Endothelial cell of umbilical vein (primary cell): ENCODE results near the gene EML6. TPM values are rescaled to one million over a fixed set of nuclear protein-coding genes. Genes with fewer than 3 reads are reported as not detected.

Source experiments
- BruUV-seq: library from RNA; stranded (reverse); fragments of 400-500 nt; replicated peaks from 2 replicates; lab custom pipeline; 2021; lab: Mats Ljungman, UMichigan
- CTCF ChIA-PET: fragments of 300-600, 350-600 bp; sonication (Branson Sonifier 250); formaldehyde crosslinking; loops from one replicate; lab custom pipeline; 2021; ENCODE audit warnings: antibody characterized with exemption, inconsistent platforms; lab: Charles Lee
- POLR2A ChIA-PET: fragments of 300-600, 350-600 bp; sonication (Branson Sonifier 250); formaldehyde crosslinking; loops from one replicate; lab custom pipeline; 2021; ENCODE audit warnings: antibody characterized with exemption, inconsistent platforms; lab: Charles Lee
- DNase-seq: peaks from one replicate; pipeline ENCODE4 v3.0.0-alpha.2; 2011; ENCODE audit warnings: low read depth, low spot score
- FAIRE-seq: peaks from 2 replicates; lab custom pipeline; 2011; peaks lifted over from hg19 to GRCh38; lab: Jason Lieb, UNC
- H2AFZ ChIP-seq: 2 replicates; pipeline ENCODE4 v1.6.0; 2012; ENCODE audit warnings: low read depth, low read length, control low read depth, inconsistent platforms
- H3K27ac ChIP-seq: 2 replicates; pipeline ENCODE4 v1.5.1; 2011; ENCODE audit warnings: low read depth, mild to moderate bottlenecking, control low read depth, low read length, moderate library complexity; ENCODE audit not compliant: insufficient read depth
- H3K27me3 ChIP-seq, 2 experiments: 2 replicates each; pipeline versions ENCODE4 v1.6.0 to v1.6.1; 2011; ENCODE audit warnings: low read length in 2 of 2, mixed read lengths in 1 of 2; ENCODE audit not compliant: control insufficient read depth in 2 of 2, insufficient read depth in 2 of 2
- H3K36me3 ChIP-seq, 2 experiments: 2 replicates in 1 of 2; 3 replicates in 1 of 2; pipeline ENCODE4 v1.5.1; 2011; ENCODE audit warnings: low read length in 2 of 2, mild to moderate bottlenecking in 1 of 2, moderate library complexity in 1 of 2; ENCODE audit not compliant: control insufficient read depth in 2 of 2, insufficient read depth in 2 of 2; ENCODE audit errors: extremely low read depth in 1 of 2
- H3K4me1 ChIP-seq: 3 replicates; pipeline ENCODE4 v1.5.1; 2011; ENCODE audit warnings: mild to moderate bottlenecking, low read length; ENCODE audit not compliant: control insufficient read depth, insufficient read depth; ENCODE audit errors: extremely low read depth
- H3K4me2 ChIP-seq: 2 replicates; pipeline ENCODE4 v1.6.1; 2011; ENCODE audit warnings: low read length, control low read depth, mixed read lengths; ENCODE audit not compliant: insufficient read depth
- H3K4me3 ChIP-seq, 3 experiments: fragments of 200-600 bp in 1 of 3; sonication (generic), shearing (Covaris generic) in 1 of 3; replicated peaks in 1 of 3; 2 replicates each; pipeline ENCODE4 v1.5.1; 2011 to 2016; ENCODE audit warnings: control low read depth in 3 of 3, low read length in 3 of 3, mild to moderate bottlenecking in 2 of 3, inconsistent platforms in 1 of 3, low read depth in 1 of 3, moderate library complexity in 1 of 3; ENCODE audit not compliant: insufficient read depth in 1 of 3
- H3K79me2 ChIP-seq: 2 replicates; pipeline ENCODE4 v1.6.0; 2012; ENCODE audit warnings: low read length, inconsistent platforms; ENCODE audit not compliant: control insufficient read depth, insufficient read depth
- H3K9ac ChIP-seq: replicated peaks from 2 replicates; pipeline ENCODE3; 2011; ENCODE audit warnings: low read length, control low read depth; ENCODE audit not compliant: insufficient read depth; ENCODE audit errors: extremely low read depth
- H3K9me1 ChIP-seq: replicated peaks from 3 replicates; pipeline ENCODE4 v1.6.0; 2011; ENCODE audit warnings: mild to moderate bottlenecking, low read length; ENCODE audit not compliant: control insufficient read depth, insufficient read depth; ENCODE audit errors: extremely low read depth
- H3K9me3 ChIP-seq: replicated peaks from 2 replicates; pipeline ENCODE4 v1.5.1; 2012; ENCODE audit warnings: low read length, inconsistent platforms; ENCODE audit not compliant: control insufficient read depth, insufficient read depth
- H4K20me1 ChIP-seq: replicated peaks from 2 replicates; pipeline ENCODE3; 2011; ENCODE audit warnings: mild to moderate bottlenecking, low read length; ENCODE audit not compliant: control insufficient read depth, insufficient read depth; ENCODE audit errors: extremely low read depth
- EZH2 ChIP-seq: IDR thresholded peaks from 2 replicates; pipeline ENCODE4 v1.6.1; 2012; ENCODE audit warnings: borderline replicate concordance, low read depth, mild to moderate bottlenecking, moderate library complexity, low read length, inconsistent platforms; ENCODE audit not compliant: severe bottlenecking
- FOS ChIP-seq: IDR thresholded peaks from 2 replicates; pipeline ENCODE4 v1.6.1; 2011; ENCODE audit warnings: mild to moderate bottlenecking, low read length, moderate library complexity, borderline replicate concordance; ENCODE audit not compliant: insufficient read depth
- GATA2 ChIP-seq: IDR thresholded peaks from 2 replicates; pipeline ENCODE4 v1.7.0; 2011; ENCODE audit warnings: low read depth, mild to moderate bottlenecking, moderate library complexity, mixed read lengths, low read length; ENCODE audit not compliant: insufficient read length, insufficient read depth
- JUN ChIP-seq: IDR thresholded peaks from 2 replicates; pipeline ENCODE4 v1.6.1; 2011; ENCODE audit warnings: borderline replicate concordance, low read depth; ENCODE audit not compliant: insufficient read length, insufficient read depth
- MAX ChIP-seq: IDR thresholded peaks from 2 replicates; pipeline ENCODE4 v1.6.1; 2011; ENCODE audit not compliant: insufficient read depth, insufficient read length
- MYC ChIP-seq: IDR thresholded peaks from one replicate; pipeline ENCODE4 v1.6.1; 2011; ENCODE audit warnings: mild to moderate bottlenecking, low read depth, low read length
- POLR2A ChIP-seq: IDR thresholded peaks from 2 replicates; pipeline ENCODE4 v1.6.1; 2012; ENCODE audit warnings: low read depth, mild to moderate bottlenecking, control low read depth, low read length
- POLR2AphosphoS5 ChIP-seq: IDR thresholded peaks from 2 replicates; pipeline ENCODE4 v1.6.1; 2012; ENCODE audit warnings: low read depth, mild to moderate bottlenecking, control low read depth, low read length, moderate library complexity; ENCODE audit not compliant: insufficient read depth
- dilution Hi-C: fragments of 300-500 bp; cut with MboI; formaldehyde crosslinking; loops from one replicate; pipeline ENCODE4 v1.15.0; 2019; ENCODE audit warnings: low sequenced_read_pairs; ENCODE audit not compliant: extremely low pct_ligation_motif_present
- intact Hi-C: fragments of 100-400 bp; cut with micrococcal nuclease; formaldehyde crosslinking; loops from one replicate; pipeline ENCODE4 v1.10.0; 2022
- polyA plus RNA-seq, 4 experiments: library from polyadenylated mRNA; depleted of rRNA in 3 of 4; stranded (reverse) in 3 of 4; unstranded in 1 of 4; fragments of >200 nt; gene quantifications; 2 replicates each; pipeline versions ENCODE4 v1.2.1 to v1.2.3, GENCODE V29; 2011 to 2012; ENCODE audit warnings: missing spikeins in 1 of 4
- total RNA-seq: library from RNA; stranded (reverse); gene quantifications from 2 replicates; pipeline ENCODE4 v1.2.3, GENCODE V29; 2021
- TF ChIP-seq, protein P1 (sequence below), 2 donors: IDR thresholded peaks; 1 replicate in 1 of 2; 2 replicates in 1 of 2; pipeline ENCODE4 v1.5.1; 2011; ENCODE audit warnings: low read length in 2 of 2, mild to moderate bottlenecking in 2 of 2, moderate library complexity in 2 of 2, control low read depth in 1 of 2, inconsistent platforms in 1 of 2, low read depth in 1 of 2; ENCODE audit not compliant: insufficient read depth in 1 of 2; ENCODE audit errors: extremely low read depth in 1 of 2

EML6 gene
- total and polyA plus RNA-seq, 2 donors (not counting 3 experiments of a cell fraction or from before 2014, with no cell fraction given): 0.79 to 2.1 TPM

DNA sequence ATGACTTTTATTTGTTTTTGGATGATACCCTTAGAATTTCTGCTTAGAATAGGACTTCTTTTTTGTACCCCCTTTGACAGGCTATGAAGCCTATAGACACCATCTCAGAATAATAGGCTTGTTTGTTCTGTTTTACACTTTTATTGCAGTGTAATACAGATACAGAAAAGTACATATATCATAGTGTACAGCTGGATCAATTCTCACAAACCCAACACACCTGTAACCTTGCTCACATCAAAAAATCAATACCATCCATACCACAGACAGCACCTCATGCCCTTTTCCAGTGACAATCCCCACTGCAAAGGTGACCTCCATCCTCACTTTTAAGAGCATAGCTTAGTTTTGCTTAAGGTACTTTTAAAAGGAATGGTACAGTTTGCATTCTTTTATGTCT, 14.8 kb downstream of the EML6 start:
- CTCF ChIA-PET: interaction anchor here (1.0 kb wide), 1 partner anchor 19 kb away, joined by 3 read pairs; no protein-coding TSS in a partner anchor
- no peak for FAIRE-seq
- Histone ChIP-seq H3K4me1 (no peaks in the 10 kb centered on the region), H3K9me3 (no peaks in the 10 kb centered on the region), H2AFZ (no peak overlapping the region), H4K20me1 (no peaks in the 10 kb centered on the region), H3K27me3 (peaks cover 0 to 10% of the 10 kb centered on the region in 2 experiments), H3K9ac (no peak overlapping the region), H3K9me1 (no peaks in the 10 kb centered on the region), H3K4me3 (no peak overlapping the region), H3K36me3 (no peaks in the 10 kb centered on the region), H3K27ac (no peak overlapping the region), H3K4me2 (no peak overlapping the region), H3K79me2 (no peaks in the 10 kb centered on the region)
- DNase-seq: no peak
- TF ChIP-seq POLR2A (no peak), EZH2 (no peak), POLR2AphosphoS5 (no peak), MAX (no peak)
- POLR2A ChIA-PET: no interaction called here
- intact Hi-C loops: no loop called here
- dilution Hi-C loops: no loop called here
- BruUV-seq: no TSS peak

GRCh38 chr2:54740333-54740732, 16.9 kb downstream of the EML6 start:
- ChIA-PET CTCF (no interaction called here), POLR2A (no interaction called here)
- Histone ChIP-seq H3K9ac (no peak overlapping the region), H3K9me1 (no peaks in the 10 kb centered on the region), H3K27ac (no peak overlapping the region), H2AFZ (no peak overlapping the region), H3K79me2 (no peaks in the 10 kb centered on the region), H4K20me1 (no peaks in the 10 kb centered on the region), H3K4me1 (no peaks in the 10 kb centered on the region), H3K27me3 (peaks cover 0 to 7% of the 10 kb centered on the region in 2 experiments), H3K36me3 (no peaks in the 10 kb centered on the region), H3K9me3 (no peaks in the 10 kb centered on the region), H3K4me2 (no peak overlapping the region), H3K4me3 (no peak overlapping the region)
- intact Hi-C loops: no loop called here
- no TSS peak for BruUV-seq
- DNase-seq: no peak
- dilution Hi-C loops: no loop called here
- FAIRE-seq: no peak
- no peak for TF ChIP-seq JUN
- no peak for TF ChIP-seq FOS
- TF ChIP-seq EZH2: no peak
- TF ChIP-seq, protein P1, sequence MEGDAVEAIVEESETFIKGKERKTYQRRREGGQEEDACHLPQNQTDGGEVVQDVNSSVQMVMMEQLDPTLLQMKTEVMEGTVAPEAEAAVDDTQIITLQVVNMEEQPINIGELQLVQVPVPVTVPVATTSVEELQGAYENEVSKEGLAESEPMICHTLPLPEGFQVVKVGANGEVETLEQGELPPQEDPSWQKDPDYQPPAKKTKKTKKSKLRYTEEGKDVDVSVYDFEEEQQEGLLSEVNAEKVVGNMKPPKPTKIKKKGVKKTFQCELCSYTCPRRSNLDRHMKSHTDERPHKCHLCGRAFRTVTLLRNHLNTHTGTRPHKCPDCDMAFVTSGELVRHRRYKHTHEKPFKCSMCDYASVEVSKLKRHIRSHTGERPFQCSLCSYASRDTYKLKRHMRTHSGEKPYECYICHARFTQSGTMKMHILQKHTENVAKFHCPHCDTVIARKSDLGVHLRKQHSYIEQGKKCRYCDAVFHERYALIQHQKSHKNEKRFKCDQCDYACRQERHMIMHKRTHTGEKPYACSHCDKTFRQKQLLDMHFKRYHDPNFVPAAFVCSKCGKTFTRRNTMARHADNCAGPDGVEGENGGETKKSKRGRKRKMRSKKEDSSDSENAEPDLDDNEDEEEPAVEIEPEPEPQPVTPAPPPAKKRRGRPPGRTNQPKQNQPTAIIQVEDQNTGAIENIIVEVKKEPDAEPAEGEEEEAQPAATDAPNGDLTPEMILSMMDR (IDR thresholded peaks at IDR 0.05; ENCODE audit: extremely low read depth in 1 of 2, insufficient read depth in 1 of 2, low read depth in 1 of 2, low read length in 2 of 2): no peak
- TF ChIP-seq POLR2A: no peak
- TF ChIP-seq POLR2AphosphoS5: no peak
- no peak for TF ChIP-seq MYC
- no peak for TF ChIP-seq MAX
- no peak for TF ChIP-seq GATA2
